ENCODE results near the gene APRT. TPM values are rescaled to one million over a fixed set of nuclear protein-coding genes. Genes with fewer than 3 reads are reported as not detected.

The APRT gene
- total RNA-seq, 1 donor from 2014 or later = 198 TPM

- Mint-ChIP-seq H3K4me3 (peak within 1 kb of the TSS; percentile 92), H3K36me3 (ENCODE audit: low read depth) (peaks cover 37% of the 10 kb centered on the region), H3K4me1 (peaks cover 39% of the 10 kb centered on the region), H3K9me3 (no peaks in the 10 kb centered on the region), H3K27ac (peak within 1 kb of the TSS; percentile 86), H3K27me3 (no peaks in the 10 kb centered on the region)
- intact Hi-C loops (cut with micrococcal nuclease) = loop anchor here (1.0 to 5.0 kb wide), 13 partner anchors 41 to 844 kb away; partner anchors contain the start of genes CDH15, CDT1, CYBA and SPATA2L
- ATAC-seq (ENCODE audit: low read depth) (peak; percentile 88), DNase-seq (peak; percentile 99)
- POLR2A ChIA-PET = interaction anchor here (0.6 to 3.2 kb wide), 17 partner anchors 42 to 360 kb away, joined by 3 to 39 read pairs (median 5); partner anchors contain the start of genes ACSF3, APRT, CYBA and ZNF778
- CTCF ChIA-PET = interaction anchor here (0.7 to 2.7 kb wide), 11 partner anchors 17 to 384 kb away, joined by 3 to 22 read pairs (median 7); partner anchors contain the start of genes APRT and ZNF778
- TF ChIP-seq, protein P1, sequence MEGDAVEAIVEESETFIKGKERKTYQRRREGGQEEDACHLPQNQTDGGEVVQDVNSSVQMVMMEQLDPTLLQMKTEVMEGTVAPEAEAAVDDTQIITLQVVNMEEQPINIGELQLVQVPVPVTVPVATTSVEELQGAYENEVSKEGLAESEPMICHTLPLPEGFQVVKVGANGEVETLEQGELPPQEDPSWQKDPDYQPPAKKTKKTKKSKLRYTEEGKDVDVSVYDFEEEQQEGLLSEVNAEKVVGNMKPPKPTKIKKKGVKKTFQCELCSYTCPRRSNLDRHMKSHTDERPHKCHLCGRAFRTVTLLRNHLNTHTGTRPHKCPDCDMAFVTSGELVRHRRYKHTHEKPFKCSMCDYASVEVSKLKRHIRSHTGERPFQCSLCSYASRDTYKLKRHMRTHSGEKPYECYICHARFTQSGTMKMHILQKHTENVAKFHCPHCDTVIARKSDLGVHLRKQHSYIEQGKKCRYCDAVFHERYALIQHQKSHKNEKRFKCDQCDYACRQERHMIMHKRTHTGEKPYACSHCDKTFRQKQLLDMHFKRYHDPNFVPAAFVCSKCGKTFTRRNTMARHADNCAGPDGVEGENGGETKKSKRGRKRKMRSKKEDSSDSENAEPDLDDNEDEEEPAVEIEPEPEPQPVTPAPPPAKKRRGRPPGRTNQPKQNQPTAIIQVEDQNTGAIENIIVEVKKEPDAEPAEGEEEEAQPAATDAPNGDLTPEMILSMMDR (IDR thresholded peaks at IDR 0.05) = no peak
Observed at GRCh38 chr16:88856828-88857727, 45.4 kb upstream of the APRT start, which contains the start of the genes GALNS and TRAPPC2L. Gene GALNS, minus strand, starts transcription at chr16:88856947. Its CDS starts 70 bp downstream, at chr16:88856877. Gene TRAPPC2L, plus strand, starts transcription at chr16:88857127. Its CDS starts 24 bp downstream, at chr16:88857151.

- no peaks in the 10 kb centered on the region for H3K27me3 Mint-ChIP-seq
- TF ChIP-seq, protein P1 (IDR thresholded peaks at IDR 0.05) = no peak
- peak; percentile 33 for DNase-seq
- ChIA-PET POLR2A (interaction anchor here (0.6 to 3.2 kb wide), 9 partner anchors 42 to 361 kb away, joined by 3 to 39 read pairs (median 3); partner anchors contain the start of genes ACSF3, APRT, CYBA and ZNF778), CTCF (interaction anchor here (1.4 to 2.7 kb wide), 6 partner anchors 37 to 119 kb away, joined by 4 to 22 read pairs (median 10); partner anchors contain the start of gene APRT)
- H3K27ac Mint-ChIP-seq = peak overlapping the region; percentile 4
- intact Hi-C loops (cut with micrococcal nuclease) = loop anchor here (2.0 to 5.0 kb wide), 3 partner anchors 53 to 204 kb away; partner anchors contain the start of genes CDT1 and CYBA
- peak; percentile 21 for ATAC-seq (ENCODE audit: low read depth)
- H3K36me3 Mint-ChIP-seq (ENCODE audit: low read depth) = peaks cover 37% of the 10 kb centered on the region
- H3K9me3 Mint-ChIP-seq = no peaks in the 10 kb centered on the region
- peaks cover 39% of the 10 kb centered on the region for H3K4me1 Mint-ChIP-seq
- H3K4me3 Mint-ChIP-seq = peak overlapping the region; percentile 92
Observed at GRCh38 chr16:88856122-88856827, 44.5 kb upstream of the APRT start.

GRCh38 chr16:88855736-88856121 lies 44.0 kb upstream of the APRT start:
- POLR2A ChIA-PET = interaction anchor here (1.5 to 3.2 kb wide), 2 partner anchors 45 to 362 kb away, joined by 3 to 39 read pairs; partner anchors contain the start of genes APRT and ZNF778
- Mint-ChIP-seq H3K4me3 (peak overlapping the region; percentile 75), H3K27me3 (no peaks in the 10 kb centered on the region), H3K27ac (peak overlapping the region; percentile 4), H3K9me3 (no peaks in the 10 kb centered on the region), H3K4me1 (peaks cover 39% of the 10 kb centered on the region), H3K36me3 (ENCODE audit: low read depth) (peaks cover 36% of the 10 kb centered on the region)
- DNase-seq (no peak), ATAC-seq (ENCODE audit: low read depth) (no peak)
- intact Hi-C loops (cut with micrococcal nuclease) = loop anchor here (2.0 to 5.0 kb wide), 3 partner anchors 53 to 203 kb away; partner anchors contain the start of genes CDT1 and CYBA
- CTCF ChIA-PET = no interaction called here
- TF ChIP-seq, protein P1 (IDR thresholded peaks at IDR 0.05) = no peak

GRCh38 chr16:88855176-88855575 lies 43.4 kb upstream of the APRT start:
- ChIA-PET POLR2A (interaction anchor here (0.7 to 3.2 kb wide), 2 partner anchors 44 to 1094 kb away, joined by 4 to 39 read pairs; partner anchors contain the start of gene APRT), CTCF (no interaction called here)
- intact Hi-C loops (cut with micrococcal nuclease) = loop anchor here (5.0 kb wide), 1 partner anchor 203 kb away; the partner anchor contains the start of gene CYBA
- DNase-seq (no peak), ATAC-seq (ENCODE audit: low read depth) (no peak)
- H3K27me3 Mint-ChIP-seq = no peaks in the 10 kb centered on the region
- peak overlapping the region; percentile 73 for H3K4me3 Mint-ChIP-seq
- H3K27ac Mint-ChIP-seq = peak overlapping the region; percentile 64
- no peaks in the 10 kb centered on the region for H3K9me3 Mint-ChIP-seq
- H3K36me3 Mint-ChIP-seq (ENCODE audit: low read depth) = peaks cover 31% of the 10 kb centered on the region
- H3K4me1 Mint-ChIP-seq = peaks cover 39% of the 10 kb centered on the region
- TF ChIP-seq, protein P1 (IDR thresholded peaks at IDR 0.05) = no peak

All from activated B cell treated with CpG ODN at 0.5 μM for 24 hours (primary cell).